HL-60 (cell line): ENCODE measurements around the gene ANO2.

Experiments
- DNase-seq, 2 experiments: peaks; one replicate each; pipeline ENCODE4 v3.0.0-alpha.2; 2010 to 2020; ENCODE audit warnings: low read depth in 1 of 2, low spot score in 1 of 2
- H3K27ac ChIP-seq: fragments of 250-450 bp; sonication (Bioruptor Pico); replicated peaks from 2 replicates; pipeline ENCODE4 v1.5.1; 2020; ENCODE audit warnings: mild to moderate bottlenecking, moderate library complexity
- H3K27me3 ChIP-seq: fragments of 250-450 bp; sonication (Bioruptor Pico); 2 replicates; pipeline ENCODE4 v1.5.1; 2021; ENCODE audit warnings: mild to moderate bottlenecking, moderate library complexity; ENCODE audit not compliant: insufficient read depth, poor library complexity, severe bottlenecking
- H3K4me3 ChIP-seq: replicated peaks from 2 replicates; pipeline ENCODE4 v1.5.1; 2011; ENCODE audit warnings: mild to moderate bottlenecking, control low read depth, low read length; ENCODE audit not compliant: insufficient read depth
- CTCF ChIP-seq: IDR thresholded peaks from one replicate; pipeline ENCODE4 v1.5.1; 2011; ENCODE audit warnings: low read length, control low read depth, inconsistent platforms; ENCODE audit not compliant: insufficient read depth
- GABPA ChIP-seq: IDR thresholded peaks from 2 replicates; pipeline ENCODE4 v1.6.1; 2012; ENCODE audit warnings: low read depth
- POLR2AphosphoS5 ChIP-seq: IDR thresholded peaks from 2 replicates; pipeline ENCODE4 v1.6.1; 2012; ENCODE audit warnings: low read depth
- REST ChIP-seq: IDR thresholded peaks from 2 replicates; pipeline ENCODE4 v1.6.1; 2012; ENCODE audit warnings: low read depth; ENCODE audit not compliant: insufficient replicate concordance
- SPI1 ChIP-seq: IDR thresholded peaks from 2 replicates; pipeline ENCODE4 v1.6.1; 2012; ENCODE audit warnings: low read depth, mild to moderate bottlenecking, borderline replicate concordance

Gene ANO2

GRCh38 chr12:5964913-5965900, 20.1 kb upstream of the ANO2 start:
- Histone ChIP-seq H3K27me3 (no peaks in the 10 kb centered on the region), H3K4me3 (no peak overlapping the region), H3K27ac (no peak overlapping the region)
- TF ChIP-seq GABPA, result no peak
- TF ChIP-seq REST, result no peak
- no peak for TF ChIP-seq CTCF
- TF ChIP-seq SPI1, result no peak
- TF ChIP-seq POLR2AphosphoS5, result no peak
- DNase-seq, result no peak

GRCh38 chr12:5963515-5963914, 18.5 kb upstream of the ANO2 start:
- Histone ChIP-seq H3K27me3 (no peaks in the 10 kb centered on the region), H3K27ac (no peak overlapping the region), H3K4me3 (no peak overlapping the region)
- no peak for TF ChIP-seq POLR2AphosphoS5
- no peak for TF ChIP-seq REST
- no peak for TF ChIP-seq GABPA
- no peak for TF ChIP-seq CTCF
- no peak for TF ChIP-seq SPI1
- no peak for DNase-seq

- no peak overlapping the region for H3K4me3 ChIP-seq
- no peaks in the 10 kb centered on the region for H3K27me3 ChIP-seq
- H3K27ac ChIP-seq, result no peak overlapping the region
- no peak for DNase-seq
- TF ChIP-seq POLR2AphosphoS5 (no peak), SPI1 (no peak), REST (no peak), GABPA (no peak), CTCF (no peak)
Measured at GRCh38 chr12:5960783-5961182, 15.7 kb upstream of the ANO2 start.
